NB4 (cell line): ENCODE data around the gene OPHN1.

Source experiments
- MYC ChIP-seq: IDR thresholded peaks from 2 replicates; pipeline ENCODE4 v1.6.1; 2011; ENCODE audit warnings: low read depth, low read length
- POLR2A ChIP-seq: IDR thresholded peaks from 2 replicates; pipeline ENCODE4 v1.6.1; 2011; ENCODE audit warnings: mild to moderate bottlenecking; ENCODE audit not compliant: insufficient read length; ENCODE audit errors: extremely low read depth
- TF ChIP-seq, protein P1 (sequence below): IDR thresholded peaks from one replicate; pipeline ENCODE4 v1.5.1; 2012; ENCODE audit warnings: low read depth, low read length
- TF ChIP-seq, protein P2 (sequence below): IDR thresholded peaks from 2 replicates; pipeline ENCODE4 v1.6.1; 2011; ENCODE audit warnings: low read depth, low read length

DNA sequence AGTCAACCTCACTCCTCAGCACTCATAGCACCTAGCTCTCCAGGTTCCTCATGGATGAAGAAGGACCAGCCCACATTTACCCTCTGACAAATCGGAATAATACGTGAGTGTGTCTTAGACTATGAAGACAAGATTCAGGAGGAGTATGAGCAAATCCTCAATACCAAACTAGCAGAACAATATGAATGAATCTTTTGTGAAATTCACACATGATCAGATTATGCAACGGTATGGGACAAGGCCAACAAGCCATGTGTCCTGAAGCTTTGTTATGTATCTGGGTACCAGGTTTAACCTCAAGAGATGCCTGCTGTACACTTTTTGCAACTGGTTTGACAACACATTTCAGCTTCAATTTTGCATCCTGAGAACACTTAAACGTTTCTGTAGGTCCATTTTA is 300.1 kb downstream of the OPHN1 start:
- no peak for TF ChIP-seq POLR2A
- TF ChIP-seq, protein P1, sequence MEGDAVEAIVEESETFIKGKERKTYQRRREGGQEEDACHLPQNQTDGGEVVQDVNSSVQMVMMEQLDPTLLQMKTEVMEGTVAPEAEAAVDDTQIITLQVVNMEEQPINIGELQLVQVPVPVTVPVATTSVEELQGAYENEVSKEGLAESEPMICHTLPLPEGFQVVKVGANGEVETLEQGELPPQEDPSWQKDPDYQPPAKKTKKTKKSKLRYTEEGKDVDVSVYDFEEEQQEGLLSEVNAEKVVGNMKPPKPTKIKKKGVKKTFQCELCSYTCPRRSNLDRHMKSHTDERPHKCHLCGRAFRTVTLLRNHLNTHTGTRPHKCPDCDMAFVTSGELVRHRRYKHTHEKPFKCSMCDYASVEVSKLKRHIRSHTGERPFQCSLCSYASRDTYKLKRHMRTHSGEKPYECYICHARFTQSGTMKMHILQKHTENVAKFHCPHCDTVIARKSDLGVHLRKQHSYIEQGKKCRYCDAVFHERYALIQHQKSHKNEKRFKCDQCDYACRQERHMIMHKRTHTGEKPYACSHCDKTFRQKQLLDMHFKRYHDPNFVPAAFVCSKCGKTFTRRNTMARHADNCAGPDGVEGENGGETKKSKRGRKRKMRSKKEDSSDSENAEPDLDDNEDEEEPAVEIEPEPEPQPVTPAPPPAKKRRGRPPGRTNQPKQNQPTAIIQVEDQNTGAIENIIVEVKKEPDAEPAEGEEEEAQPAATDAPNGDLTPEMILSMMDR, result no peak
- TF ChIP-seq, protein P2, sequence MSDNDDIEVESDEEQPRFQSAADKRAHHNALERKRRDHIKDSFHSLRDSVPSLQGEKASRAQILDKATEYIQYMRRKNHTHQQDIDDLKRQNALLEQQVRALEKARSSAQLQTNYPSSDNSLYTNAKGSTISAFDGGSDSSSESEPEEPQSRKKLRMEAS, result no peak
- TF ChIP-seq MYC, result no peak
